HepG2 (cell line): ENCODE data around the gene UBE2QL1. TPM values are rescaled to one million over a fixed set of nuclear protein-coding genes. Genes with fewer than 3 reads are reported as not detected.
A peak's percentile ranks its signal among the peaks of the same experiment; 100 is the strongest.

ENCODE experiments used
- ATAD3A ChIP-seq: sonication (generic); formaldehyde crosslinking; IDR thresholded peaks from 2 replicates; pipeline ENCODE4 v1.4.0; 2020; ENCODE audit warnings: missing genetic modification reagents
- BCLAF1 ChIP-seq: fragments of 450-650 bp; IDR thresholded peaks from 2 replicates; pipeline ENCODE4 v1.6.1; 2017; ENCODE audit warnings: mild to moderate bottlenecking
- CCDC6 ChIP-seq: sonication (generic); formaldehyde crosslinking; IDR thresholded peaks from 2 replicates; pipeline ENCODE4 v1.8.1; 2022; ENCODE audit warnings: mild to moderate bottlenecking, missing genetic modification reagents, moderate library complexity
- FOXJ3 ChIP-seq: sonication (generic); formaldehyde crosslinking; IDR thresholded peaks from 2 replicates; pipeline ENCODE4 v1.4.0; 2020; ENCODE audit warnings: missing genetic modification reagents, mild to moderate bottlenecking, borderline replicate concordance
- GPN1 ChIP-seq: sonication (generic); formaldehyde crosslinking; IDR thresholded peaks from 2 replicates; pipeline ENCODE4 v1.5.1; 2020; ENCODE audit warnings: missing genetic modification reagents, borderline replicate concordance
- KDM1A ChIP-seq: IDR thresholded peaks from 2 replicates; pipeline ENCODE4 v1.6.1; 2016; ENCODE audit warnings: missing compliant biosample characterization
- KLF15 ChIP-seq: sonication (generic); formaldehyde crosslinking; IDR thresholded peaks from 2 replicates; pipeline ENCODE4 v1.8.1; 2023; ENCODE audit warnings: borderline replicate concordance, mild to moderate bottlenecking, inconsistent platforms, missing genetic modification reagents, mixed read lengths
- MED13 ChIP-seq: sonication (generic); formaldehyde crosslinking; IDR thresholded peaks from 2 replicates; pipeline ENCODE4 v1.5.0; 2020; ENCODE audit warnings: missing genetic modification reagents
- MLXIP ChIP-seq: sonication (generic); formaldehyde crosslinking; IDR thresholded peaks from 2 replicates; pipeline ENCODE4 v1.9.0; 2021; ENCODE audit warnings: missing genetic modification reagents, borderline replicate concordance
- NBN ChIP-seq: fragments of 450-650 bp; conservative IDR thresholded peaks from 2 replicates; pipeline ENCODE4 v1.6.1; 2017
- NR2F1 ChIP-seq, 2 experiments: fragments of 450-650 bp in 1 of 2; formaldehyde crosslinking in 1 of 2; IDR thresholded peaks; 2 replicates each; pipeline versions ENCODE4 v1.5.0 to v1.6.1; 2016 to 2020; ENCODE audit warnings: mild to moderate bottlenecking in 1 of 2, missing compliant biosample characterization in 1 of 2, missing genetic modification reagents in 1 of 2, moderate library complexity in 1 of 2
- RBM39 ChIP-seq: fragments of 200-400 bp; formaldehyde crosslinking; IDR thresholded peaks from one replicate; pipeline ENCODE4 v1.6.1; 2018; ENCODE audit warnings: antibody characterized with exemption, mild to moderate bottlenecking, low read depth, low read length; ENCODE audit not compliant: poor library complexity, severe bottlenecking
- ZBTB25 ChIP-seq: IDR thresholded peaks from 2 replicates; pipeline ENCODE4 v1.6.1; 2018; ENCODE audit warnings: missing genetic modification reagents
- ZBTB46 ChIP-seq: sonication (generic); formaldehyde crosslinking; IDR thresholded peaks from 2 replicates; pipeline ENCODE4 v1.4.0; 2020; ENCODE audit warnings: mild to moderate bottlenecking, missing genetic modification reagents, borderline replicate concordance
- ZFP91 ChIP-seq: sonication (generic); formaldehyde crosslinking; IDR thresholded peaks from 2 replicates; pipeline ENCODE4 v1.9.0; 2022; ENCODE audit warnings: missing genetic modification reagents, mild to moderate bottlenecking, borderline replicate concordance
- ZNF121 ChIP-seq: sonication (generic); formaldehyde crosslinking; IDR thresholded peaks from 2 replicates; pipeline ENCODE4 v1.5.0; 2020; ENCODE audit warnings: mild to moderate bottlenecking, missing genetic modification reagents
- ZNF530 ChIP-seq: sonication (generic); formaldehyde crosslinking; IDR thresholded peaks from 2 replicates; pipeline ENCODE4 v1.5.0; 2020; ENCODE audit warnings: low read depth, mild to moderate bottlenecking, missing genetic modification reagents
- ZNF75D ChIP-seq: sonication (generic); formaldehyde crosslinking; IDR thresholded peaks from 2 replicates; pipeline ENCODE4 v1.8.1; 2023; ENCODE audit warnings: missing genetic modification reagents, mild to moderate bottlenecking, borderline replicate concordance
- polyA plus RNA-seq, 8 experiments: library from polyadenylated mRNA; depleted of rRNA in 3 of 8; stranded (reverse) in 7 of 8; unstranded in 1 of 8; fragments of >200 nt; fragmentation: Illumina TruSeq in 4 of 8; extraction: Trizol in 4 of 8; gene quantifications; 2 replicates each; pipeline versions ENCODE4 v1.2.1 to v1.2.3, GENCODE V29; 2011 to 2016; ENCODE audit warnings: low read depth in 4 of 8, missing spikeins in 1 of 8, mixed read lengths in 1 of 8; ENCODE audit not compliant: insufficient read depth in 1 of 8
- total RNA-seq, 5 experiments: library from RNA; depleted of rRNA; stranded (reverse); fragments of >200 nt; fragmentation: Illumina TruSeq; extraction: Trizol; gene quantifications; 2 replicates each; pipeline ENCODE4 v1.2.3, GENCODE V29; 2016; ENCODE audit warnings: low read depth in 1 of 5

Gene UBE2QL1
- total and polyA plus RNA-seq, 2 of the 13 experiments (the other 11 are each of a cell fraction or from before 2014, with no cell fraction given), result not detected

GRCh38 chr5:6495433-6496206, 47.0 kb downstream of the UBE2QL1 start (continued):
- no peak for TF ChIP-seq ZBTB46 (CRISPR knock-in tag)
- no peak for TF ChIP-seq ZNF75D
- TF ChIP-seq BCLAF1, result no peak
- TF ChIP-seq KDM1A, result peak; percentile 64; the same call in 1 of the 2 replicates
- TF ChIP-seq ATAD3A (CRISPR knock-in tag), result no peak
- no peak for TF ChIP-seq CCDC6
- no peak for TF ChIP-seq GPN1 (CRISPR knock-in tag)
- no peak for TF ChIP-seq ZBTB25 (CRISPR knock-in tag)
- no peak for TF ChIP-seq NBN
- TF ChIP-seq ZNF121 (CRISPR knock-in tag), result no peak
- no peak for TF ChIP-seq RBM39
- TF ChIP-seq KLF15, result no peak
- TF ChIP-seq FOXJ3 (CRISPR knock-in tag), result peak; percentile 54; the same call in 1 of the 2 replicates
- no peak for TF ChIP-seq ZFP91 (CRISPR knock-in tag)
- TF ChIP-seq ZNF530, result no peak
- no peak for TF ChIP-seq MED13 (CRISPR knock-in tag)
- TF ChIP-seq MLXIP (CRISPR knock-in tag), result no peak
- TF ChIP-seq NR2F1 (CRISPR knock-in tag; IDR thresholded peaks at IDR 0.05), result no peak; a peak in 1 of 4 replicates
